GM21619 (cell line): ENCODE data around the gene TRIM32.
"Not testable (repeated sequence)": the region's sequence is repeated elsewhere in the genome, so short reads cannot be mapped to it uniquely, and the experiment has no call there.

ENCODE experiments used
- ATAC-seq: cut with Tn5 transposase; IDR thresholded peaks from one replicate; pipeline ENCODE4 v1.9.1; 2021; ENCODE audit not compliant: unreplicated experiment

The TRIM32 gene

DNA sequence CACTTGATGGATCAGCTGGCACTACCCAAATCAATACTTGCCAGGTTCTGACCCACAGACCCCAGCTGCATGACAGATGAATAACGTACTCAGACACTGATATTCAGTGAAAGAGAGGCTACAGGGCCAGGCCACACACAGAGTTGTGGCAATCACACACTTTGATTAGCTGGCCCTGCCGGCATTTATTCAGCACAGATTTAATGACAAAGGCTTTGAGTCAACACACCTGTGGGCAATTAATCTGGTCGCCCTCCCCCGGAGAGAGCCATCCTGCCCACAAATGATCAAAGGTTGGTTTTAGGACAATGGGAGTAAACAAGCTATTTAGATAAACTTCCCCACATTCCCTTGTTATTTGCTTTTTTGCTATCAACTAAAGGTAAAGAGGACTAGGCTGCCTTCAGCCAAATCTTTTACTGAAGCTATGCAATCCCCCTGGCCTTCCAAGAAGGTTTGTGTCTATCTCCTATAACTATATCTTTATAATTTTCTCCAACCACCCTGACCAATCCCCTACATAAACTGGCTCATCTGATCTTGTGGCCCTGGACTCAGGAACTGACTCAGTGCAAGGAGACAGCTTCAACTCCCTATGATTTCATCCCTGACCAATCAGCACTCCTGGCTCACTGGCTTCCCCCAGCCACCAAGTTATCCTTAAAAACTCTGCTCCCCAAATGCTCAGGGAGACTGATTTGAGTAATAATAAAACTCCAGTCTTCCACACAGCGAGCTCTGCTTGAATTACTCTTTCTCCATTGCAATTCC is 12.7 kb upstream of the TRIM32 start:
- no peak for ATAC-seq

DNA sequence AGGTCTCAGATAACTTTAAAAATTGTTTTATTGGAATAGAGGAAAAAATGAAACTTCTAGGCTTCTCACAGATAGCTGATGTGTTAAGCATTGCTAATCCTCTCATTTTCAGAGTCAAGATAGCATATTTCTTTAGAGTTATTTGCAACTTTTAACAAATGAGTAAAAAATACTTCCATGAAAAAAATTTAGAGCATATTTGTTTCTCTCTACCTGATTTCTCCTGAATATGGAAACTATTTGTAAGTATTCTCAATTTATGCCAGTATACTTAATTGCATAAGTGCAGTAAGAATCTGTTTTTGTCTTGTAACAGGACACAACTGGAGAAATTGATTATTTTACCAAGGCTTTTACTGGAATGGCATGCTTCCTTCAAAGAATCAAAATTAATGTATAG is 3.6 kb upstream of the TRIM32 start:
- no peak for ATAC-seq

DNA sequence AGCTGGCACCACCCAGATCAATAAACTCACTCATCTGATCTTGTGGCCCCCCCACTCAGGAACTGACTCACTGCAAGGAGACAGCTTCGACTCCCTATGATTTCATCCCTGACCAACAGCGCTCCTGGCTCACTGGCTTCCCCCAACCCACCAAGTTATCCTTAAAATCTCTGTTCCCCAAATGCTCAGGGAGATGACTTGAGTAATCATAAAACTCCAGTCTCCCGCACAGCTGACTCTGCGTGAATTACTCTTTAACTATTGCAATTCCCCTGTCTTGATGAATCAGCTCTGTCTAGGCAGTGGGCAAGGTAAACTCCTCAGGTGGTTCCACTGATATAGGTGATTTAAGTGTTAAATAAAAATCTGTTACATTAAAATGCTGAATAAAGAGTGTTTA is 1.9 kb upstream of the TRIM32 start:
- no peak for ATAC-seq

DNA sequence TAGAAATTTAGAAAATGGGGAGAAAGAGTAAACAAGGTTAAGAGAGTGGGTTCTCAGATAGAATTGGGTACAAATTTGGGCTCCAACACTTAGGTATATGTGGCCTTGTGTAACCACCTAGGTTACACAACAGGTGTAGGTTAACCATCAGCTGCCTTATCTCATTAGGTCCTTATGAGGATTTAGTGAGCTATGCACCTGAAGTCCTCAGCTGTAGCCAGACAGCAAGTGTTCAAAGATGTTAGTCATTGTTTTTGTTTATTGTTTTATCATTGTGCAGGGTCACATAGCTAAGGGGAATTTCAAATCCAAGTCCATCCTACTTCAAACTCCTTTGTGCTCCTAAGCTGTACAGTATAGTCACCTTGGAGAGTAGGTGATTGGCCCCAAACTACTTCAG is 970 bp upstream of the TRIM32 start:
- no peak for ATAC-seq

DNA sequence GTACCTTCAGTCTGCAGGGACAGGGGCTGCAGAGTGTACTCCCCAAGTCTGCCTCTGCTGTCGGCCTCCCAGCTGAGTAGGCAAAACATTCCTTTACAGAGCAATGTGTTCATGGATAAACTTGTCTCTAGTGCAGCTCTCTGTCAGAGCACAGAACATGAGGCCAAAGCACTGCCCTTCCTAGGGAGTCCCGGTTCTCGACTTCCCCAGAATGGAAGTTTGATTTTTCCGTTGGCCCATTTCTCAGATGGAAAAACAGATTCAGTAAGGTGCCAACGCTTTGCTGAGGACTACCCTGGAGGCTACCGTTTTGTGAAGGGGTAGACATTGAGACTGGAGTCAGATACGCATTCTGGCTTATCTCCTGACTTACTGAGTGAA is 422 bp upstream of the TRIM32 start:
- ATAC-seq, result peak; percentile 39

DNA sequence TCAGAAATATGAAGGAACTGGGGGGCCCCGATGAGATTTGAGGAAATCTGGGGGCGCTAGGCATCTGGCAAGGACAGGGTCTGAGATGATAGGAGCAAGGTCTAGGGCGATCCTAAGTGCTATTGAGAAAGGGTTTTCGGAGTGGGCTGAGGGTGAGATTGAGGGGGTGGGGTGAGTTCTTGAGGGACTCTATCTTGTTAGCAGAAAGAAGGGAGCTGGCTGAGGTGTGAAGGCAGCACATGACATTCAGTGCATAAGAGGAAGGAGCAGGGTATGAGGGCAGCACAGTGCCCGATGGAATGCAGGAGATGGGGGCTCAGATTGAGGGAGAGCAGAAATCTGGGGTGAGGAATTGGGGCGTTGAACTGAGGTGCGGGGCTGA is 640 bp downstream of the TRIM32 start:
- ATAC-seq, result no peak

DNA sequence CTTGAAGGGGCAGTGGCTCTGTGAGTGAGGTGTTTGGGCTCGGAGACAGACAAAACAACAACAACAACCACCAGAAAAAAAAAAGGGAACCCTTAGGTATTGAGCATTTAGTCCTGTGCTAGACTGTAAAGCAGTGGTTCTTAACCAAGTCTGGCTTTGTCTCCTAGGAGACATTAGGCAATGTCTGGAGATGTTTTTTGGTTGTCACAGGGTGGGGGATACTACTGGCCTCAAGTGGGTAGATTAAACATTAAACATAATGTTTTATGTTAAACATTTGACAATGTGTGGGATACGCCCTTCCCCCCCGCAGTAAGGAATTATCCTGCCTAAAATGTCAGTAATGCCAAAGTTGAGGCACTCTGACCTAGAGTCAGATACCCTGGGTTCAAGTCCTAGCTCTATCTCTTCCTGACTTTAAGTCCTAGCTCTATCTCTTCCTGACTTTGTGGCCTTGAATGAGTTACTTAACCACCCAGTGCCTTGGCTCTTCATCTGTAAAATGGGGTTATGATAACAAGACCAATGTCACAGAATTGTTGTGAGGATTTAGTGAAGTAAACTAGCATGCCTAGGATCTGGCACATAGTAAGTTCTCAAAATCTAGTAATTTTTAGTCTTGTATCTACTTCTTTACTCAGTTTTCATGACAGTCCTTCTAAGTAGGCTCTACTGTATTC is 1.8 kb downstream of the TRIM32 start:
- no peak for ATAC-seq

DNA sequence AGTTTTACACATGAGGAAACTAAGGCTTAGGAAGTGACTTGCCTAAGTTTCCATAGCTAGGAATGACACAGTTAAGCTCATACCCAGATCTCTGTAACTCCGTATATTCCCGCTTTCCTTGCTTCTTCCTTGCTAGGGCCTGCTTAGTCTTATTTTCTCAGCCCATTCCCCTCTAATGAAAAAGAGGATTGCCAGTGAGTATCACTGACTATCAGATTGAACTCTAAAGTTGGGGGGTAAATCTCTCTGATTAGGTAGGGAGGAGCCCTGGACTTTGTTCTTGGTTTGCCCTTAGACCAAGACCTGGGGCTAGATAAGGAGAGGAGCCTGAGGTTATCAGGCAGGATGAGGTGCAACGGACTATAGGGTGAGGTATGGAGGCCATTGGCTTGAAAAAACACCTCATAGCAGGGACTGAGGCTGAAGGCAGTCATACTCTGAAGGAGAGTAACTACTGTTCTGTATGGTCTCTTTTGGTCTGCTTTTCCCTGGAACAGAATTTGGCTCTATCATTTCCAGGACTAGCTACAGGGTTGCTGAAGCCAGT is 2.5 kb downstream of the TRIM32 start:
- ATAC-seq, result no peak

DNA sequence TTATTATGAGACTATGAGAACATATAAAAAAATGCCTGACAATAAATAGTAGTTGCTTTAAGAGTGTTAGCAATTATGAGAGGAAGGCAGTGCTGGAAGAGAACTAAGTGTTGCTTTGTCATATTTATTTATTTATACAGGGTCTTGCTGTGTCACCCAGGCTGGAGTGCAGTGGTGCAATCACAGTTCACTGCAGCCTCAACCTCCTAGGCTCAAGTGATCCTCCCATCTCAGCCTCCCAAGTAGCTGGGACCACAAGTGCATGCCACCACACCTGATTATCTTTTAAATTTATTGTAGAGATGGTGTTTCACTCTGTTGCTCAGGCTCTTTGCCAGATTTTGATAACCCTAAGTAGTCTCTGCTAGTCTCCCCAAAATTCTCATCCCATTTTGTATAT is 3.7 kb downstream of the TRIM32 start:
- ATAC-seq, result not testable (repeated sequence)

DNA sequence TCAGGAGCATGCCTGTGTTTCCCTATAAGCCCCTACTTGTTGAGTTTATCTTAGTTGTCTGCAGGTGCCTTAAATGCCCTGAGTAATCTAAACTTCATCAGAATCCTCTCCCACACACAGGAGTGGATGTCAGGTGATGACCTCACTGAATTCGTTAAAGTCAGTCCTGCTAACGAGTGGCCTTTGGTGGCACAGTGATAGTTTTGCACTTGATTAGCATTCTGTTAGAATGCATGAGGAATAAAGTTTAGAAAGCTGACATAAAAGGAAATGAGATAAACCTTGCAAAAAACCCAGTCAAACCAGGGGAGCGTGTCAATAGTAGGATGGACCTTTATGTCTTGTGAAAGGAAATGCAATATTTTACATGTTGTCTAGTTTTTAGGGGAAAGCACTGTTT is 4.5 kb downstream of the TRIM32 start:
- no peak for ATAC-seq

DNA sequence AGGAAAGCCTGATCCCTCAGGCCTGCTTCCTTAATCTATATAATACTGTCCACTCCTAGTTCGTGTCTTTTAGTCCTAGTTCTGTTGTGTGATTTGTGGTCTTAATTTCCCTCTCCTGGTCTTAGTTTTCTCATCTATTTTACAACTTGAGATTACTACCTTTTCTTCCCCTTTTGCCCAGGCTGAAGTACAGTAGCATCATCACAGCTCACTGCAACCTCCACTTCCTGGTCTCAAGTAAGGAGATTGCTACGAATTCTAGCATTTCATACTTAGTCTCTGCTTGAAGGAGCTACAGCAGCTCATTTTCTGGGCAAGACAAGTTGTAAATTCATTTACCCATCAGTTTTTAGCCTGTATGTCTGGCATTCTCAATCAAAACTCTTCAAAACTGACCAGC is 5.5 kb downstream of the TRIM32 start:
- ATAC-seq, result no peak

DNA sequence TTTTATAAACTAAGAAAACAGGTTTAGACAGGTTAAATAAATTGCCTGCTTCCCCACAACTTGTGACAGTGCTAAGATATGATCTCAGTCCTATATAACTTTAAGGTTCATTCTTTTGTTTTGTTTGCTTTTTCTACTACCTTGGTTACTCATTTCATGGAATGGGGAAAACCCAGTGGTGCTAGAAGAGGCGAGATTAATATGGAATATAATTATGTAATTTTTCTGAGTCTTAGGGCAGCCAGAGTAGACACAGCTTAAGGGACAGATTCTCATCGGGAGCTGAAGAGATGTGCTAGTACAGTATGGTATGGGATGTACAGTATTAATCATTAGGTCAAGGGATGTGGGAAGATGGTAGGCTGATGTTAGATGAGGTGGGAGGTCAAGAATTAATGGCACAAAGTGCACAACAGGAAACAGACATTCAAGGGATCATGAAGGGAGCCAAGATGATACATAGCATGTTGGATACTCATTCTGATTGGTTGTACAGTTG is 6.2 kb downstream of the TRIM32 start:
- no peak for ATAC-seq

DNA sequence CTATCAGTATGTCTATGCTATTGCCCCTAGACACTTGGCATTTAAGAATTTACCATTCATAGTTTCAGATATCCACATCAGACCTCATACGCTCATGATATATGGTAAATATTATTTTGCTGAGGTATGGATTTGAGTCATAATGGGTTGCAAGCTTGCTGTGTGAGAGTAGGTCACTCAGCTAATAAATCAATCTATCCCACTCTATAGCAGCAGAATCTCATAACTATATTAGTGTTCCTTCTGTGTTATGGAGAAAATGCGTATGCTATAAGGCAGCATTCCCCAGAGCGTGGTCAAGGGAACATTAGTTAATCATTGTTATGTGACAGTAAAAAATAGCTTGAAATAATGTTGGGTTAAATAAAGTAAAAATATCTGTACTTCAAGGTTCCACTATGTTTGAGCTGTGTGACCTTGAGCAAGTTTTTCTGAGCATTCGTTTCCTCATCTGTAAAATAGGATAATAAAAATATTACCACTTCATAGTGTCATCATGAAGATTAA is 7.7 kb downstream of the TRIM32 start:
- no peak for ATAC-seq

DNA sequence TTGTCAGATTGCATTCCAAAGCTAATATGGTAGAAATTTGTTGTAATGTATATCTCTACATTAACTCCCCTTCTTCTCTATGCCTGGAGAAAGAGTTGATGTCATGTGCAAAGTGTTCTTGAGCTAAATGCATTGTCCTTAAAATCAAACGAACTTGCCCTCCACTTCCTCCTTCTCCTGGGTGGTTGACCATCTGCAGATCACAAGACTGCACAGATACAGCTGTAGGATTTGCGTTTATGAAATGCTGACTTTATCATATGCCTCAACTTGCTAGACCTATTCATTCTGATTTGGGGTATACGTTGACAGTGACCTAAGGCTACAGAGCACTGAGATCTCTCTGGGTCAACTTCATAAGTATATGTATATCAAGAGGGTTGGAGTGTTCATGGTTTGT is 8.3 kb downstream of the TRIM32 start:
- no peak for ATAC-seq

DNA sequence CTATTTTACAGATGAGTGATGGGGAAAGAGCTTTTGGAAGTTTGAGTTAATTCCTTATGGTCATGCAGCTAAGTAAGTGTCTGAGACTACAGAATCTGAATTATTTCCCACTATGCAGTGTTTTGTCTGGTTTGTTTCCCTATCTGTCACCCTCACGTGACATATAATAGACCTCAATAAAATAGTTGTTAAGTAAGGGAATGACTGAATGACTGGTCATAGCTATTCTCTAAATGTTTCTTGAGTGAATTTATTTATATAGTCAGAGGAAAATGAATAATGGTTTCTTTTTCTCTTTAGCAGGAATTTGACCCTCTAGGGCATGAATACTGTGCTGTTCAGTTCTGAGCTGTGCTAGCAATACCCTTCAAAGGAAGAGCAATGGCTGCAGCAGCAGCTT is 10.3 kb downstream of the TRIM32 start:
- no peak for ATAC-seq

DNA sequence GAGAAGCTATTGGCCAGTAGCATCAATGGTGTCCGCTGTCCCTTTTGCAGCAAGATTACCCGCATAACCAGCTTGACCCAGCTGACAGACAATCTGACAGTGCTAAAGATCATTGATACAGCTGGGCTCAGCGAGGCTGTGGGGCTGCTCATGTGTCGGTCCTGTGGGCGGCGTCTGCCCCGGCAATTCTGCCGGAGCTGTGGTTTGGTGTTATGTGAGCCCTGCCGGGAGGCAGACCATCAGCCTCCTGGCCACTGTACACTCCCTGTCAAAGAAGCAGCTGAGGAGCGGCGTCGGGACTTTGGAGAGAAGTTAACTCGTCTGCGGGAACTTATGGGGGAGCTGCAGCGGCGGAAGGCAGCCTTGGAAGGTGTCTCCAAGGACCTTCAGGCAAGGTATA is 10.8 kb downstream of the TRIM32 start:
- ATAC-seq, result no peak

DNA sequence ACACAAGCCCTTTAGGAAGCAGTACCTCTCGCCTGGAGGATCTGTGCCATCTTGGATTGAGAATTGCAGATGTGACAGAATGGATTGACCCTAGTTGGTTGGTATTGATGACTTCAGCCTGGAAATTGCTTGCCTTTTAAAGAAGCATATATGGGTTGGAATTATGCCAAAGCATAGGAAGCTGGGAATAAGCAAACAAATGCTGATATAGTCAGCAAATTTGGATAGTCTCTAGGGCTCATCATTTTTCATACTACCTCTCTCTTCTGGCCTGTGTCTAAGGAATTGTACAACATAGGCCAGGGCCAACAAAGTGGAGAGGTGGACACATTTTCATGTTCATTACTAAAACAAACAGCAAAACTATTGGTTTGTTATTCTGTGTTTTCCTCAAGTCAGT is 13.2 kb downstream of the TRIM32 start:
- no peak for ATAC-seq

DNA sequence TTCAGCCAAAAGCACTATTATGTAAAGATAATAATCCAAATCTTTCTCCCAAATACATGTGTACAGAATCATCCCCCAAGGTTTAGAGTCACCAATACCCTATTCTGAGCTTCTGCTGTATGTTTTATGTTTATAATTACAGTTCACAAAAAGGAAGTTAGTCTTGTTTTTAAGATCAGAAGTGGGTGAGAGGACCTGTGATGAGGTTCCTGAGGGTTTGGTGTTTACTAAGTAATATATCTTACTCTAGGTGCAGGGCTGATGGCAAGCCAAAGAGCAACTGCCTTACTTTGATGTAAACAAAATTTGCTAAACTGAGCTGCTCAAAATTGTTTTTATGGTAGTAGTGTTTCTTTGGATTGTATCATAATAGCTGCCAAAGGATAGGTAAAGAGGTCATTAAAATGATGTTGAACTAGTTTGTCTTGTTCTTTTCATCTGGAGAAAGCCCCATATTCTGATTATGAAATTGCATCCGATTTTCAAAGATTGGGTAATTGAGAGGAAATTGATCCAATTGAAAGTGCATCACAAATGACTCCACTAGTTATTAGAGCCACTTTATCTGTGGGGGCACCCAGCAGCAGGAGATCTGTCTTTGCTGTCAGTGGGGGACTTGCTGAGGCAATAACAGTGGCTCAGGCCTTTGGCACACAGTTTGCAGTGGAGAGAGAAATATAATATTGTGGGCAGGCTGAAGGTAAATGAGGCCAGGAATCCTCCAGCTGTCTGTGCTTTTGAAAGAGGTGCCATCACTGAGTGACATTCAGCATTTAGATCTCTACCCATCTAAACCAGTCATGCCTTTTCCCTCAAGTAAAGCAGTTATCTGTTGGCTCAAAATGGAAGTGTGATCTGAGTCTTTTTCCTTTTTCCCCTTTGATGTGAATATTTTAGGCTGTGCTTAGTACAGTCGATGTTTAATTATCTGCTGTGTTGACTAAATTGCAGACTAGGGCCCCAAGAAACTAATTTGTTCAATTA is 14.1 kb downstream of the TRIM32 start:
- no peak for ATAC-seq

DNA sequence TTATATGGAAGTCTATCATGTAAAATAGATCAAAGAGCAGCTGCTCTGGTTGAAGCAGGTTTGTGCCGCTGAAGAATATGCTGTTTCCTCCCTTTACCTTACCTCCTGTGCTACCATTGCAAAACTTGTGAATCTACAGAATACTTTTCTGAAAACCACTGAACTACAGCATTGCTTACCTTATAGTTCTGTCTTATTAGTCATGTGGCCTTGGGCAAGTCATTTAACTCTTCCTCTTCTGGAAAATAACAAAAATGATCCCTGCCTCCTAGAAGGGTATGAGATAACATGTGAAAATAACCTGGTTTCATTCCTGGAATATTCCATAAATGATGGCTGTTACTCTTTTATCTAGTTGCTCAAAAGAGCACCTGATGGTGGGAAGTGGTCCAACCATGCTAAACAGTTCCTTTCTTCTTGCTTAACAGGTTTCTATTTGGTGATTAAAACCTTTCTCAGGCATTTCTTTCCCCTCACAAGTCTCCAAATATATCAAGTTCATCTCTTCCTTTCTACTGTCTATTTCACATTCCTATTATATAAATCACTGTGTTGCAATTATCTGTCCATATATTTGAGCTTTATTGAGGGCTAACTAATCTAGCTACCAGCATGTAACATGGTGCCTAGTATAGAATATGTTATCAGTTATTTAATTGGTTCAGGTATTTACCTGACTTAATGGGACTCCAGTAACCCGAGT is 15.0 kb downstream of the TRIM32 start:
- ATAC-seq, result no peak

DNA sequence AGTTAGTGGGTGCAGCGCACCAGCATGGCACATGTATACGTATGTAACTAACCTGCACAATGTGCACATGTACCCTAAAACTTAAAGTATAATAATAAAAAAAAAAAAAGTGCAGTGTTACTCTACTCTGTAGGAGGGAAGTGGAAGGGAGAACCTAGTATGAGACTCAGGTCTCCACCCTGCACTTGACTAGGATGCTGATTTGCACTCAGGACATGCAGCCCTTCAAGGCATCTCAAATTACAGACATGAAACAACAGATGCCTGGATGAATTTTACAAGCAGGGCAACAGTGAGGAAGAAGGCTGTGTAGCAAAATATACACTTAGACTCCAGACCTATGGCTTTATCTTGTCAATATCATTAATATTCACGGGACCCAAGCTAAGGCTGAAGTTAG is 16.5 kb downstream of the TRIM32 start:
- ATAC-seq, result no peak
